ENCODE results near the gene QKI. TPM values are rescaled to one million over a fixed set of nuclear protein-coding genes. Genes with fewer than 3 reads are reported as not detected.

QKI gene
- total RNA-seq, 6 experiments from 2014 or later: 47.6 to 80.8 (median 76.3) TPM

DNA sequence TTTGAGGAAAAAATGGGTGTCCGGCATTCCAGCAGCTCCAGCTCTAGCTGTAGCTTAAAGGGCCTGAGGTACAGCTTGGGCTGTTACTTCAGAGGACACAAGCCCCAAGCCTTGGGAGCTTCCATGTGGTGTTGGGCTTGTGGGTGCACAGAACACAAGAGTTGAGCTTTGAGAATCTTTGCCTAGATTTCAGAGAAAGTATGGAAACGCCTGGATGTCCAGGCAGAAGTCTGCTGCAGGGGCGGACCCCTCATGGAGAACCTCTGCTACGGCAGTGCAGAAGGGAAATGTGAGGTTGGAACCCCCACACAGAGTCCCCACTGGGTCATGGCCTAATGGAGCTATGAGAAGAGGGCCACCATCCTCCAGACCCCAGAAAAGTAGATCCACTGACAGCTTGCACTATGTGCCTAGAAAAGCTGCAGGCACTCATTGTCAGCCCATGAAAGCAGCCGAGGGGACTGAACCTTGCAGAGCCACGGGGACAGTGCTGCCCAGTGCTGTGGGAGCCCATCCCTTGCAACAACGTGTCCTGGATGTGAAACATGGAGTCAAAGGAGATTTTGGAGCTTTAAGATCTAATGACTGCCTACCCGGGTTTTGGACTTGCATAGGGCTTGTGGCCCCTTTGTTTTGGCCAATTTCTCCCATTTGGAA lies 90.6 kb downstream of the QKI start:
- no peaks in the 10 kb centered on the region for H3K36me3 ChIP-seq
- H3K9me3 ChIP-seq: peaks cover 0 to 7% (median 0%) of the 10 kb centered on the region in 4 donors
- H3K27ac ChIP-seq: no peak overlapping the region
- no peak overlapping the region for H3K4me3 ChIP-seq
- H3K4me1 ChIP-seq: peaks cover 0 to 5% (median 0%) of the 10 kb centered on the region in 4 donors
- TF ChIP-seq POLR2A (IDR thresholded peaks at IDR 0.05): no peak
- TF ChIP-seq, protein P1, sequence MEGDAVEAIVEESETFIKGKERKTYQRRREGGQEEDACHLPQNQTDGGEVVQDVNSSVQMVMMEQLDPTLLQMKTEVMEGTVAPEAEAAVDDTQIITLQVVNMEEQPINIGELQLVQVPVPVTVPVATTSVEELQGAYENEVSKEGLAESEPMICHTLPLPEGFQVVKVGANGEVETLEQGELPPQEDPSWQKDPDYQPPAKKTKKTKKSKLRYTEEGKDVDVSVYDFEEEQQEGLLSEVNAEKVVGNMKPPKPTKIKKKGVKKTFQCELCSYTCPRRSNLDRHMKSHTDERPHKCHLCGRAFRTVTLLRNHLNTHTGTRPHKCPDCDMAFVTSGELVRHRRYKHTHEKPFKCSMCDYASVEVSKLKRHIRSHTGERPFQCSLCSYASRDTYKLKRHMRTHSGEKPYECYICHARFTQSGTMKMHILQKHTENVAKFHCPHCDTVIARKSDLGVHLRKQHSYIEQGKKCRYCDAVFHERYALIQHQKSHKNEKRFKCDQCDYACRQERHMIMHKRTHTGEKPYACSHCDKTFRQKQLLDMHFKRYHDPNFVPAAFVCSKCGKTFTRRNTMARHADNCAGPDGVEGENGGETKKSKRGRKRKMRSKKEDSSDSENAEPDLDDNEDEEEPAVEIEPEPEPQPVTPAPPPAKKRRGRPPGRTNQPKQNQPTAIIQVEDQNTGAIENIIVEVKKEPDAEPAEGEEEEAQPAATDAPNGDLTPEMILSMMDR (IDR thresholded peaks at IDR 0.05): no peak
- DNase-seq: no peak
- 63% methylated on average over 3 of the region's 8 CpGs for WGBS (ENCODE audit: insufficient coverage, low coverage, low lambda C conversion rate, missing lambda C conversion rate)
- intact Hi-C loops (cut with DNase I): no loop called here
- no peak for ATAC-seq
- H3K27me3 ChIP-seq: no peaks in the 10 kb centered on the region

DNA sequence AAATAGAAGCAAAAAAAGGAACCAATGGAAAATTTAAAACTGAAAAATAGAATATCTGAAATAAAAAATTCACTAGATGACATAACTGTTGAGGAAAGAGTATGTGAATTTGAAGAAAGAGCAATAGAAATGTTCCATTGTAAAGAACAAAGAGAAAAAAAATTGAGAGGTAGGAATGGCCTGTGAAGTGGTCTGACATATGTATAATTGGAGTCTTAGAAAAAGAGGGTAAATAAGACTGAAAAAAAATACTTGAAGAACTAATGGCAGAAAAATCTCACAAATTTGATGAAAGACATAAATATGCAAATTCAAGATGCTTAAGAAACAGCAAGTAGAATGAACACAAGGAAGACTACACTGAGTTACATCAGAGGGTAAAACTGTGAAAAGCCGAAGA lies 93.4 kb downstream of the QKI start:
- Histone ChIP-seq H3K27ac (no peak overlapping the region), H3K4me3 (no peak overlapping the region), H3K9me3 (peaks cover 0 to 7% (median 0%) of the 10 kb centered on the region in 4 donors), H3K27me3 (no peaks in the 10 kb centered on the region), H3K4me1 (peaks cover 0 to 5% (median 2%) of the 10 kb centered on the region in 4 donors), H3K36me3 (no peaks in the 10 kb centered on the region)
- 100% methylated on average over 1 of the region's 1 CpG for WGBS (ENCODE audit: insufficient coverage, low coverage, low lambda C conversion rate, missing lambda C conversion rate)
- no peak for ATAC-seq
- DNase-seq: no peak
- no peak for TF ChIP-seq POLR2A (IDR thresholded peaks at IDR 0.05)
- TF ChIP-seq, protein P1 (IDR thresholded peaks at IDR 0.05): no peak
- intact Hi-C loops (cut with DNase I): no loop called here

DNA sequence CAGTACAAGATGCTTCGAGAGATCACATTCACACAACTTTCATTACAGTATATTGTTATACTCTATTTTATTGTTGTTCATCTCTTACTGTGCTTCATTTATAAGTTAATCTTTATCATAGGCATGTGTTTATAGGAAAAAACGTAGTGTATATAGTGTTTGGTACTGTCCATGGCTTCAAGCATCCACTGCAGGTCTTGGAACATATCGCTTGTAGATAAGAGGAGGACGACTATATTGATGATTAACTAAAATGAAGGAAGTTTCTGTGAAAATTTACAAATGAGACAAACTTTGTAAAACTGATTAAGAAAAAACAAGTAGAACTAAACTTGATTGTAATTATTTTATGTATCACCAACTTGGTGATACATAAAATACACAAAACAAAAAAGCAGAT lies 98.5 kb downstream of the QKI start:
- Histone ChIP-seq H3K9me3 (peaks cover 0 to 1% (median 0%) of the 10 kb centered on the region in 4 donors), H3K36me3 (no peaks in the 10 kb centered on the region), H3K4me3 (no peak overlapping the region), H3K27ac (no peak overlapping the region), H3K27me3 (no peaks in the 10 kb centered on the region), H3K4me1 (peaks cover 0 to 17% (median 2%) of the 10 kb centered on the region in 4 donors)
- DNase-seq (no peak), ATAC-seq (peak in 1 of 4 donors; percentile 33)
- intact Hi-C loops (cut with DNase I): no loop called here
- WGBS (ENCODE audit: insufficient coverage, low coverage, low lambda C conversion rate, missing lambda C conversion rate): 60% methylated on average over 4 of the region's 4 CpGs
- no peak for TF ChIP-seq POLR2A (IDR thresholded peaks at IDR 0.05)
- TF ChIP-seq, protein P1 (IDR thresholded peaks at IDR 0.05): no peak

DNA sequence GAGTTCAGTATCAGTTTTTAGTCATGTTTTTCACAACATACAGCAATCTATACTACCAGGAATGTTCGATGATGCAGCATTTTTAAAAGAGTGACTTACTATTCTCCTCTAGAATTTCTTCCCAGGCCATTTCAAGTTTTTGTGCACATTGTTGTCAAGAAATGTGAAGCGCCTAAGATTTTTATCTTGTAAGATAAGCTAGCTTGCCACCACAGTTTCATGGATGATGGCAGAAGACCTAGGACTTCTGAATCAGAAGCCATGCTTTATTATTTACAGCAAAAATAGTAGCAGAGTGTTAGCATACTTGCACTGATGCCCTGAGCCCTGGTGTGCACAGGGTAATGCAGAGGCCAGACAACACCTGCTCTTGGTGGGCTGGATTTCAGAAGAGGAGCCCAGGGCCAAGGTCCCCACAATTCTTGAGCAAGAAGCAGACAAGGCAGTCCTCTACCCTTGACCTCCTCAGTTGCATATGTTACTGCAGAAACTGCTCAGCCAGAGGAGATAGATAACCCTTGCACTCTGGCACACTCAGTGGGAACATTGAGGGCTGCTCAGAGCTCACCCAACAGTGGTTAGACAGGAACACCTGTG lies 99.2 kb downstream of the QKI start:
- peak; percentile 91 to 97 (median 95) for ATAC-seq

More for the DNA sequence above, 99.2 kb downstream of the QKI start:
- TF ChIP-seq POLR2A (IDR thresholded peaks at IDR 0.05): no peak
- TF ChIP-seq, protein P1 (IDR thresholded peaks at IDR 0.05): no peak
- intact Hi-C loops (cut with DNase I): no loop called here
- H3K9me3 ChIP-seq: no peaks in the 10 kb centered on the region
- peaks cover 0 to 17% (median 2%) of the 10 kb centered on the region in 4 donors for H3K4me1 ChIP-seq
- H3K27me3 ChIP-seq: no peaks in the 10 kb centered on the region
- 85% methylated on average over 2 of the region's 2 CpGs for WGBS (ENCODE audit: insufficient coverage, low coverage, low lambda C conversion rate, missing lambda C conversion rate)
- no peak overlapping the region for H3K4me3 ChIP-seq
- peak overlapping the region in 1 of 3 donors; percentile 5 for H3K27ac ChIP-seq
- no peaks in the 10 kb centered on the region for H3K36me3 ChIP-seq
- peak in 1 of 3 donors; percentile 55 for DNase-seq

Data from right lobe of liver (tissue), 6 donors.